ENCODE measurements around the gene CDKN2B-AS1. TPM values are rescaled to one million over a fixed set of nuclear protein-coding genes. Genes with fewer than 3 reads are reported as not detected.

Gene CDKN2B-AS1
- total RNA-seq, 2 donors from 2014 or later, result not detected

DNA sequence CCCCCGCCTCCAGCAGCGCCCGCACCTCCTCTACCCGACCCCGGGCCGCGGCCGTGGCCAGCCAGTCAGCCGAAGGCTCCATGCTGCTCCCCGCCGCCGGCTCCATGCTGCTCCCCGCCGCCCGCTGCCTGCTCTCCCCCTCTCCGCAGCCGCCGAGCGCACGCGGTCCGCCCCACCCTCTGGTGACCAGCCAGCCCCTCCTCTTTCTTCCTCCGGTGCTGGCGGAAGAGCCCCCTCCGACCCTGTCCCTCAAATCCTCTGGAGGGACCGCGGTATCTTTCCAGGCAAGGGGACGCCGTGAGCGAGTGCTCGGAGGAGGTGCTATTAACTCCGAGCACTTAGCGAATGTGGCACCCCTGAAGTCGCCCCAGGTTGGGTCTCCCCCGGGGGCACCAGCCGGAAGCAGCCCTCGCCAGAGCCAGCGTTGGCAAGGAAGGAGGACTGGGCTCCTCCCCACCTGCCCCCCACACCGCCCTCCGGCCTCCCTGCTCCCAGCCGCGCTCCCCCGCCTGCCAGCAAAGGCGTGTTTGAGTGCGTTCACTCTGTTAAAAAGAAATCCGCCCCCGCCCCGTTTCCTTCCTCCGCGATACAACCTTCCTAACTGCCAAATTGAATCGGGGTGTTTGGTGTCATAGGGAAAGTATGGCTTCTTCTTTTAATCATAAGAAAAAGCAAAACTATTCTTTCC is 19.7 kb upstream of the CDKN2B-AS1 start:
- no peak overlapping the region for H3K9ac ChIP-seq (ENCODE audit: extremely low read depth, low read length, poor library complexity, severe bottlenecking)
- no peak overlapping the region for H3K27ac Mint-ChIP-seq
- peak; percentile 90 for DNase-seq
- peaks cover 9% of the 10 kb centered on the region for H3K4me1 Mint-ChIP-seq
- H3K27me3 ChIP-seq (ENCODE audit: control insufficient read depth, insufficient read depth, low read length, poor library complexity, severe bottlenecking), result peaks cover 100% of the 10 kb centered on the region
- no peaks in the 10 kb centered on the region for H3K9me3 Mint-ChIP-seq
- TF ChIP-seq, protein P1, sequence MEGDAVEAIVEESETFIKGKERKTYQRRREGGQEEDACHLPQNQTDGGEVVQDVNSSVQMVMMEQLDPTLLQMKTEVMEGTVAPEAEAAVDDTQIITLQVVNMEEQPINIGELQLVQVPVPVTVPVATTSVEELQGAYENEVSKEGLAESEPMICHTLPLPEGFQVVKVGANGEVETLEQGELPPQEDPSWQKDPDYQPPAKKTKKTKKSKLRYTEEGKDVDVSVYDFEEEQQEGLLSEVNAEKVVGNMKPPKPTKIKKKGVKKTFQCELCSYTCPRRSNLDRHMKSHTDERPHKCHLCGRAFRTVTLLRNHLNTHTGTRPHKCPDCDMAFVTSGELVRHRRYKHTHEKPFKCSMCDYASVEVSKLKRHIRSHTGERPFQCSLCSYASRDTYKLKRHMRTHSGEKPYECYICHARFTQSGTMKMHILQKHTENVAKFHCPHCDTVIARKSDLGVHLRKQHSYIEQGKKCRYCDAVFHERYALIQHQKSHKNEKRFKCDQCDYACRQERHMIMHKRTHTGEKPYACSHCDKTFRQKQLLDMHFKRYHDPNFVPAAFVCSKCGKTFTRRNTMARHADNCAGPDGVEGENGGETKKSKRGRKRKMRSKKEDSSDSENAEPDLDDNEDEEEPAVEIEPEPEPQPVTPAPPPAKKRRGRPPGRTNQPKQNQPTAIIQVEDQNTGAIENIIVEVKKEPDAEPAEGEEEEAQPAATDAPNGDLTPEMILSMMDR (conservative IDR thresholded peaks at IDR 0.05), result no peak
- H3K36me3 Mint-ChIP-seq (ENCODE audit: low read depth), result no peaks in the 10 kb centered on the region
- peaks cover 99% of the 10 kb centered on the region for H3K27me3 Mint-ChIP-seq (ENCODE audit: insufficient read depth)
- H3K36me3 ChIP-seq (ENCODE audit: control insufficient read depth, insufficient read depth, low read length), result no peaks in the 10 kb centered on the region
- no peaks in the 10 kb centered on the region for H3K4me1 ChIP-seq (ENCODE audit: control insufficient read depth, insufficient read depth, low read length)
- peak overlapping the region; percentile 80 for H3K4me3 ChIP-seq (ENCODE audit: low read length)
- no peak overlapping the region for H3K27ac ChIP-seq (ENCODE audit: low read depth, low read length)
- 0 to 2% methylated on average over 17 to 51 of the region's 51 CpGs for WGBS, 2 experiments (ENCODE audit: insufficient coverage in 1 of 2, insufficient read length in 1 of 2)
- H3K4me3 Mint-ChIP-seq, result peak overlapping the region; percentile 64
- H3K9me3 ChIP-seq (ENCODE audit: control insufficient read depth, low read length), result peaks cover 5% of the 10 kb centered on the region

DNA sequence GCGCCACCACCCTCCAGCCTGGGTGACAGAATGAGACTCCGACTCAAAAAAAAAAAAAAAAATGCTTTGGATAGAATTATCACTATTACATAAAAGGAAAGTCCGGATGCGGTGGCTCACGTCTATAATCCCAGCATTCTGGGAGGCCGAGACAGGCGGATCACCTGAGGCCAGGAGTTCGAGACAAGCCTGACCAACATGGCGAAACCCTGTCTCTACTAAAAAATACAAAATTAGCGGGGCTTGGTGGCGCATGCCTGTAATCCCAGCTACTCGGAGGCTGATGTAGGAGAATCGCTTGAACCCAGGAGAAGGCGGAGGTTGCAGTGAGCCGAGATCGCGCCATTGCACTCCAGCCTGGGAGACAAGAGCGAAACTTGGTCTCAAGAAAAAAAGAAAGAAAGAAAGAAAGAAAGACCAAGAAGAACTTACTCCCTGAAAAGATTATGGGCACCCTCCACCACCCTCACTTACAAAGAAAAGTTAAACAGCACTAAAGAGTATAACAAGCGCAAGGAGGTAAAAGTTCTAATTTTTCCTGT is 18.2 kb upstream of the CDKN2B-AS1 start:
- Histone ChIP-seq H3K27ac (ENCODE audit: low read depth, low read length) (no peak overlapping the region), H3K27me3 (ENCODE audit: control insufficient read depth, insufficient read depth, low read length, poor library complexity, severe bottlenecking) (peaks cover 96% of the 10 kb centered on the region), H3K4me3 (ENCODE audit: low read length) (no peak overlapping the region), H3K4me1 (ENCODE audit: control insufficient read depth, insufficient read depth, low read length) (no peaks in the 10 kb centered on the region), H3K9me3 (ENCODE audit: control insufficient read depth, low read length) (no peaks in the 10 kb centered on the region), H3K9ac (ENCODE audit: extremely low read depth, low read length, poor library complexity, severe bottlenecking) (no peak overlapping the region), H3K36me3 (ENCODE audit: control insufficient read depth, insufficient read depth, low read length) (no peaks in the 10 kb centered on the region)
- no peak for DNase-seq
- Mint-ChIP-seq H3K4me1 (peaks cover 5% of the 10 kb centered on the region), H3K36me3 (ENCODE audit: low read depth) (no peaks in the 10 kb centered on the region), H3K27me3 (ENCODE audit: insufficient read depth) (peaks cover 96% of the 10 kb centered on the region), H3K27ac (no peak overlapping the region), H3K4me3 (no peak overlapping the region), H3K9me3 (no peaks in the 10 kb centered on the region)
- 37 to 38% methylated on average over 12 to 19 of the region's 19 CpGs for WGBS, 2 experiments (ENCODE audit: insufficient coverage in 1 of 2, insufficient read length in 1 of 2)
- TF ChIP-seq, protein P1 (conservative IDR thresholded peaks at IDR 0.05), result no peak

DNA sequence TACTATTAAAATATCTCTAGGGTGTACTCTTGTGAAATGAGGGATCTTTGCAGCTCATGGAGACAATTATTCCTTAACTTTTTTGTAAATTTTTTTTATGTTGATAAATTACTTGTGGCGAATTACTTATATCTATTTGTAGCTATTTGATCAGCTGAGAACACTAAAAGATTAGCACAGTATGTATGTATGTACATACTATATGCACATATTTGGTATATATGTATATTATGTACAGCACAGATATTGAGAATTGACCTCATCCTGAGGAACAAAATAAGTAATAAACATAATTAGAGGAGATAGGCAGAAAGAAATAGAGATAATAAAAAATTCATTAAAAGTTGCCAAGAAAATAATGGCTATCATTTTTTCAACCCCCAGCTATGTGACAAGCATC is 12.2 kb upstream of the CDKN2B-AS1 start:
- no peak for DNase-seq
- H3K9ac ChIP-seq (ENCODE audit: extremely low read depth, low read length, poor library complexity, severe bottlenecking), result no peak overlapping the region
- H3K4me3 Mint-ChIP-seq, result no peak overlapping the region
- TF ChIP-seq, protein P1 (conservative IDR thresholded peaks at IDR 0.05), result no peak
- H3K27ac ChIP-seq (ENCODE audit: low read depth, low read length), result no peak overlapping the region
- H3K36me3 ChIP-seq (ENCODE audit: control insufficient read depth, insufficient read depth, low read length), result no peaks in the 10 kb centered on the region
- H3K36me3 Mint-ChIP-seq (ENCODE audit: low read depth), result no peaks in the 10 kb centered on the region
- no peaks in the 10 kb centered on the region for H3K9me3 Mint-ChIP-seq
- H3K4me3 ChIP-seq (ENCODE audit: low read length), result no peak overlapping the region
- peaks cover 95% of the 10 kb centered on the region for H3K27me3 Mint-ChIP-seq (ENCODE audit: insufficient read depth)
- WGBS, 2 experiments (ENCODE audit: insufficient coverage in 1 of 2, insufficient read length in 1 of 2), result no CpG with 5 or more reads among the region's 1 CpG
- peaks cover 96% of the 10 kb centered on the region for H3K27me3 ChIP-seq (ENCODE audit: control insufficient read depth, insufficient read depth, low read length, poor library complexity, severe bottlenecking)
- no peaks in the 10 kb centered on the region for H3K4me1 Mint-ChIP-seq
- no peak overlapping the region for H3K27ac Mint-ChIP-seq
- no peaks in the 10 kb centered on the region for H3K4me1 ChIP-seq (ENCODE audit: control insufficient read depth, insufficient read depth, low read length)
- H3K9me3 ChIP-seq (ENCODE audit: control insufficient read depth, low read length), result no peaks in the 10 kb centered on the region
